ENCODE results near the gene AKT2. TPM values are rescaled to one million over a fixed set of nuclear protein-coding genes. Genes with fewer than 3 reads are reported as not detected.

AKT2 gene
- total and polyA plus RNA-seq, 3 donors from 2014 or later = 154 to 229 (median 195) TPM

DNA sequence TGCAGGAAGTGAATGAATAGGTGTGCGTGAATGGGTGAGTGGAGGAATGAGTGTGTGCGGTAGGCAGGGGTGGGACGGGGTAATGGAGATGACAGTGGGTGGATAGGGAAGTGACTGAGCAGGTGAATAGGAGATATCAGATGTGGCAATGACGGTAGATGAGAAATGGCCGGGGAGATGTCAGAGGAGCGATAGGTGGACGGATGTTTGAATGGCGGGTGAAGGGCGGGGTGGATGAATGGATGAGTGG is 68.4 kb downstream of the AKT2 start:
- WGBS, 2 donors = 26% methylated on average over 9 of the region's 9 CpGs
- no peaks in the 10 kb centered on the region for H3K4me1 ChIP-seq
- H3K9me3 ChIP-seq = no peaks in the 10 kb centered on the region
- DNase-seq = no peak
- no peak overlapping the region for H3K27ac ChIP-seq
- H3K4me3 ChIP-seq = no peak overlapping the region
- no peaks in the 10 kb centered on the region for H3K36me3 ChIP-seq (ENCODE audit: low read depth, missing control alignments)
- TF ChIP-seq POLR2A (IDR thresholded peaks at IDR 0.05) = no peak
- TF ChIP-seq, protein P1, sequence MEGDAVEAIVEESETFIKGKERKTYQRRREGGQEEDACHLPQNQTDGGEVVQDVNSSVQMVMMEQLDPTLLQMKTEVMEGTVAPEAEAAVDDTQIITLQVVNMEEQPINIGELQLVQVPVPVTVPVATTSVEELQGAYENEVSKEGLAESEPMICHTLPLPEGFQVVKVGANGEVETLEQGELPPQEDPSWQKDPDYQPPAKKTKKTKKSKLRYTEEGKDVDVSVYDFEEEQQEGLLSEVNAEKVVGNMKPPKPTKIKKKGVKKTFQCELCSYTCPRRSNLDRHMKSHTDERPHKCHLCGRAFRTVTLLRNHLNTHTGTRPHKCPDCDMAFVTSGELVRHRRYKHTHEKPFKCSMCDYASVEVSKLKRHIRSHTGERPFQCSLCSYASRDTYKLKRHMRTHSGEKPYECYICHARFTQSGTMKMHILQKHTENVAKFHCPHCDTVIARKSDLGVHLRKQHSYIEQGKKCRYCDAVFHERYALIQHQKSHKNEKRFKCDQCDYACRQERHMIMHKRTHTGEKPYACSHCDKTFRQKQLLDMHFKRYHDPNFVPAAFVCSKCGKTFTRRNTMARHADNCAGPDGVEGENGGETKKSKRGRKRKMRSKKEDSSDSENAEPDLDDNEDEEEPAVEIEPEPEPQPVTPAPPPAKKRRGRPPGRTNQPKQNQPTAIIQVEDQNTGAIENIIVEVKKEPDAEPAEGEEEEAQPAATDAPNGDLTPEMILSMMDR (IDR thresholded peaks at IDR 0.05) = no peak
- intact Hi-C loops (cut with DNase I; ENCODE audit: low total_unique reads) = no loop called here
- H3K27me3 ChIP-seq = no peaks in the 10 kb centered on the region

DNA sequence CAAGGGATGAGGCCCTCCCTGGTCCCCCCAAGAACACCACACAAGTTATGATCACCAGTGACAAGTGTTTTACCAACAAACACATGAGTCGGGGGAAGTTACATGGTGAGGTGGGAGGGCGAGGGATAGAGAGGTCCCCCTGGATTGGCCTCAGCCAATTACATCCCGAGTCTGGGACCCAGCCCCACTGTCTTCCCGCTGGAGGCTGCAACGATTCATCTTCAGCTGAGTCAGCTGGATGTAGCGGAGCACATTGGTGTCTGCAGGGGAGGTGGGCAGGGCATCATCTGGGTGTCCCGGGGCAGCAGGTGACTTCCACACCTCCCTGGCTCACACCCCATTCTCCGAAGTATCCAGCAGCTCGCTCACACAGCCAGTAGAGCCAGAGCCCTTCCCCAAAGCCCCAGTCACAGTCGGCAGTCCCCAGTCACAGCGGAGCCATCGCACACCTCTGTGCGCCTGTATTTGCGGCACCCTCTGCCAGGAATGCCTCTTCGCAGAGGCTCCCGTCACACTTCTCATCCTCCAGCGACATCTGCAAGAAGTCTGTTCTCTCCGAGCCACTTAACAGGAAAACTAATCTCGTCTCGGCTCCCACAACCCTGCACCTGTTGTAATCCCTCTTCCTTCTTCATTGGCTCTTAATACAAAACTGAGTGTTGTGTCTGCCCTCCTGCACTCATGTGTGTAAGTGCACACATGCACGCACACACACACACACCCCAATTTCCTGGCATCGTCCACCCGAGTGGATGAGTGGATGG is 69.0 kb downstream of the AKT2 start:
- no peak for DNase-seq
- Histone ChIP-seq H3K4me3 (no peak overlapping the region), H3K36me3 (ENCODE audit: low read depth, missing control alignments) (no peaks in the 10 kb centered on the region), H3K27me3 (no peaks in the 10 kb centered on the region), H3K9me3 (no peaks in the 10 kb centered on the region), H3K4me1 (no peaks in the 10 kb centered on the region), H3K27ac (no peak overlapping the region)
- no peak for TF ChIP-seq POLR2A (IDR thresholded peaks at IDR 0.05)
- TF ChIP-seq, protein P1 (IDR thresholded peaks at IDR 0.05) = no peak
- intact Hi-C loops (cut with DNase I; ENCODE audit: low total_unique reads) = no loop called here
- 41 to 42% methylated on average over 21 to 23 of the region's 23 CpGs for WGBS, 2 donors

GRCh38 chr19:40214936-40215335 is 70.2 kb downstream of the AKT2 start:
- H3K4me1 ChIP-seq = no peaks in the 10 kb centered on the region
- intact Hi-C loops (cut with DNase I; ENCODE audit: low total_unique reads) = no loop called here
- no peaks in the 10 kb centered on the region for H3K9me3 ChIP-seq
- no peaks in the 10 kb centered on the region for H3K27me3 ChIP-seq
- DNase-seq = no peak
- no peak overlapping the region for H3K27ac ChIP-seq
- no peak overlapping the region for H3K4me3 ChIP-seq
- no peaks in the 10 kb centered on the region for H3K36me3 ChIP-seq (ENCODE audit: low read depth, missing control alignments)
- WGBS, 2 donors = 84 to 85% methylated on average over 22 of the region's 22 CpGs
- no peak for TF ChIP-seq POLR2A (IDR thresholded peaks at IDR 0.05)
- TF ChIP-seq, protein P1 (IDR thresholded peaks at IDR 0.05) = no peak

- Histone ChIP-seq H3K9me3 (no peaks in the 10 kb centered on the region), H3K36me3 (ENCODE audit: low read depth, missing control alignments) (no peaks in the 10 kb centered on the region), H3K27me3 (no peaks in the 10 kb centered on the region), H3K27ac (no peak overlapping the region), H3K4me3 (no peak overlapping the region), H3K4me1 (no peaks in the 10 kb centered on the region)
- WGBS, 2 donors = 71 to 85% methylated on average over 9 to 44 of the region's 50 CpGs
- DNase-seq = no peak
- intact Hi-C loops (cut with DNase I; ENCODE audit: low total_unique reads) = no loop called here
- no peak for TF ChIP-seq POLR2A (IDR thresholded peaks at IDR 0.05)
- TF ChIP-seq, protein P1 (IDR thresholded peaks at IDR 0.05) = no peak
These were observed 71.1 kb downstream of the AKT2 start for GRCh38 chr19:40213882-40214570.
